Cardiac muscle cell (in vitro differentiated cells and primary cell): Measurements from ENCODE around the gene CDH23. TPM values are rescaled to one million over a fixed set of nuclear protein-coding genes. Genes with fewer than 3 reads are reported as not detected.

Experiments
- DNase-seq, 2 donors: peaks; one replicate each; pipeline versions ENCODE4 v3.0.0 to v3.0.0-alpha.2; 2010 to 2017; ENCODE audit warnings: low read depth in 1 of 2, low spot score in 1 of 2
- H3K27ac ChIP-seq: fragments of 200-600 bp; sonication (generic); 2 replicates; pipeline ENCODE4 v1.5.1; 2016
- H3K27me3 ChIP-seq: fragments of 200-600 bp; sonication (generic); 2 replicates; pipeline ENCODE4 v1.6.0; 2016; ENCODE audit warnings: control low read depth
- H3K36me3 ChIP-seq: fragments of 200-600 bp; sonication (generic); 2 replicates; pipeline ENCODE4 v1.5.1; 2016; ENCODE audit warnings: control low read depth
- H3K4me1 ChIP-seq: fragments of 200-600 bp; sonication (generic); 2 replicates; pipeline ENCODE4 v1.8.1; 2017; ENCODE audit warnings: low read depth, mild to moderate bottlenecking, mixed run types
- H3K4me3 ChIP-seq: fragments of 200-600 bp; sonication (generic); 2 replicates; pipeline ENCODE4 v1.5.1; 2016; ENCODE audit warnings: mild to moderate bottlenecking
- H3K9me3 ChIP-seq: fragments of 200-600 bp; sonication (generic); 2 replicates; pipeline ENCODE4 v1.5.1; 2017; ENCODE audit warnings: low read depth, mild to moderate bottlenecking, control low read depth
- CTCF ChIP-seq: IDR thresholded peaks from 2 replicates; pipeline ENCODE4 v1.5.1; 2012; ENCODE audit warnings: low read depth, mild to moderate bottlenecking, low read length
- polyA plus RNA-seq: library from polyadenylated mRNA; unstranded; fragments of >200 nt; fragmentation: Nextera tagmentation; extraction: Ambion mirVana; gene quantifications from 2 replicates; pipeline ENCODE4 v1.2.1, GENCODE V29; 2016
- total RNA-seq: library from RNA; depleted of rRNA; stranded (reverse); fragments of >200 nt; gene quantifications from 2 replicates; pipeline ENCODE4 v1.2.3, GENCODE V29; 2016

Gene CDH23
- total and polyA plus RNA-seq, 2 experiments from 2014 or later = 0.05 to 0.51 TPM

- no peaks in the 10 kb centered on the region for H3K4me1 ChIP-seq
- no peak overlapping the region for H3K4me3 ChIP-seq
- no peaks in the 10 kb centered on the region for H3K27me3 ChIP-seq
- no peaks in the 10 kb centered on the region for H3K36me3 ChIP-seq
- TF ChIP-seq CTCF = no peak
- no peak overlapping the region for H3K27ac ChIP-seq
- no peaks in the 10 kb centered on the region for H3K9me3 ChIP-seq
- DNase-seq = no peak
These were observed 78.6 kb downstream of the CDH23 start for GRCh38 chr10:71475243-71475871.

- no peak for TF ChIP-seq CTCF
- DNase-seq = peak in 1 of 2 donors; percentile 31
- H3K9me3 ChIP-seq = no peaks in the 10 kb centered on the region
These were observed 79.7 kb downstream of the CDH23 start for GRCh38 chr10:71476228-71477011.

GRCh38 chr10:71478173-71478572 lies 81.5 kb downstream of the CDH23 start:
- DNase-seq = no peak
- no peak for TF ChIP-seq CTCF
- H3K4me1 ChIP-seq = no peaks in the 10 kb centered on the region
- H3K9me3 ChIP-seq = no peaks in the 10 kb centered on the region
- no peak overlapping the region for H3K4me3 ChIP-seq
- no peaks in the 10 kb centered on the region for H3K27me3 ChIP-seq
- H3K36me3 ChIP-seq = no peaks in the 10 kb centered on the region
- H3K27ac ChIP-seq = no peak overlapping the region

More at GRCh38 chr10:71476228-71477011, 79.7 kb downstream of the CDH23 start:
- Histone ChIP-seq H3K27ac (no peak overlapping the region), H3K4me1 (no peaks in the 10 kb centered on the region), H3K36me3 (no peaks in the 10 kb centered on the region), H3K27me3 (no peaks in the 10 kb centered on the region), H3K4me3 (no peak overlapping the region)

- no peak overlapping the region for H3K27ac ChIP-seq
- TF ChIP-seq CTCF = no peak
- H3K36me3 ChIP-seq = no peaks in the 10 kb centered on the region
- H3K4me3 ChIP-seq = no peak overlapping the region
- no peaks in the 10 kb centered on the region for H3K9me3 ChIP-seq
- no peaks in the 10 kb centered on the region for H3K27me3 ChIP-seq
- DNase-seq = no peak
- H3K4me1 ChIP-seq = no peaks in the 10 kb centered on the region
These were observed 82.2 kb downstream of the CDH23 start for GRCh38 chr10:71478813-71479365.

- no peak for DNase-seq
- Histone ChIP-seq H3K9me3 (no peaks in the 10 kb centered on the region), H3K4me3 (no peak overlapping the region), H3K27me3 (no peaks in the 10 kb centered on the region), H3K4me1 (no peaks in the 10 kb centered on the region), H3K27ac (no peak overlapping the region), H3K36me3 (no peaks in the 10 kb centered on the region)
- no peak for TF ChIP-seq CTCF
These were observed 83.1 kb downstream of the CDH23 start for GRCh38 chr10:71479831-71480230.
